ENCODE results near the gene COMMD10.
"Not testable (repeated sequence)": the region's sequence is repeated elsewhere in the genome, so short reads cannot be mapped to it uniquely, and the experiment has no call there.

GRCh38 chr5:116086309-116086708 lies 1.5 kb downstream of the COMMD10 start:
- TF ChIP-seq POLR2A (IDR thresholded peaks at IDR 0.05); CTCF (IDR thresholded peaks at IDR 0.05 in 8 of 11, conservative IDR thresholded peaks at IDR 0.05 in 3 of 11): not testable (repeated sequence)
